K562 (cell line): ENCODE results near the gene C19orf12.

Experiments used
- CEBPB ChIP-seq: fragments of 450-650 bp; IDR thresholded peaks from 2 replicates; pipeline ENCODE4 v1.6.1; 2016; ENCODE audit warnings: missing genetic modification characterization, missing compliant biosample characterization
- HNRNPL ChIP-seq: fragments of 200-400 bp; formaldehyde crosslinking; IDR thresholded peaks from 2 replicates; pipeline ENCODE4 v1.6.1; 2017; ENCODE audit warnings: low read depth, mild to moderate bottlenecking, low read length
- KDM1A ChIP-seq, 2 experiments: fragments of 450-650 bp; IDR thresholded peaks; 2 replicates each; pipeline ENCODE4 v1.6.1; 2016; ENCODE audit warnings: mild to moderate bottlenecking in 2 of 2
- MTA1 ChIP-seq: fragments of 450-650 bp; IDR thresholded peaks from 2 replicates; pipeline ENCODE4 v1.6.1; 2017; ENCODE audit warnings: borderline replicate concordance
- NCOA4 ChIP-seq: fragments of 450-650 bp; IDR thresholded peaks from 2 replicates; pipeline ENCODE4 v1.6.1; 2018; ENCODE audit warnings: mild to moderate bottlenecking; ENCODE audit not compliant: partially characterized antibody
- POLR2A ChIP-seq: fragments of 450-650 bp; conservative IDR thresholded peaks from 2 replicates; pipeline ENCODE4 v1.6.1; 2016
- RBBP5 ChIP-seq: fragments of 200-600 bp; sonication (generic); IDR thresholded peaks from 2 replicates; pipeline ENCODE4 v1.6.1; 2012; ENCODE audit warnings: borderline replicate concordance, mild to moderate bottlenecking, low read length, control low read depth, inconsistent platforms; ENCODE audit not compliant: insufficient read depth, poor library complexity, severe bottlenecking
- YBX1 ChIP-seq: fragments of 450-650 bp; IDR thresholded peaks from 2 replicates; pipeline ENCODE4 v1.7.1; 2016; ENCODE audit warnings: mild to moderate bottlenecking
- ZFP30 ChIP-seq: fragments of 250-450 bp; sonication (Bioruptor Pico); IDR thresholded peaks from 2 replicates; pipeline ENCODE4 v1.8.0; 2022; ENCODE audit warnings: moderate library complexity, mild to moderate bottlenecking, inconsistent platforms, borderline replicate concordance
- ZNF133 ChIP-seq: fragments of 250-450 bp; sonication (Bioruptor Pico); IDR thresholded peaks from 2 replicates; pipeline ENCODE4 v1.4.0; 2020; ENCODE audit warnings: mild to moderate bottlenecking
- TF ChIP-seq, protein P1 (sequence below): fragments of 450-650 bp; formaldehyde crosslinking; IDR thresholded peaks from 2 replicates; pipeline ENCODE4 v1.4.0; 2022; ENCODE audit warnings: missing genetic modification characterization

DNA sequence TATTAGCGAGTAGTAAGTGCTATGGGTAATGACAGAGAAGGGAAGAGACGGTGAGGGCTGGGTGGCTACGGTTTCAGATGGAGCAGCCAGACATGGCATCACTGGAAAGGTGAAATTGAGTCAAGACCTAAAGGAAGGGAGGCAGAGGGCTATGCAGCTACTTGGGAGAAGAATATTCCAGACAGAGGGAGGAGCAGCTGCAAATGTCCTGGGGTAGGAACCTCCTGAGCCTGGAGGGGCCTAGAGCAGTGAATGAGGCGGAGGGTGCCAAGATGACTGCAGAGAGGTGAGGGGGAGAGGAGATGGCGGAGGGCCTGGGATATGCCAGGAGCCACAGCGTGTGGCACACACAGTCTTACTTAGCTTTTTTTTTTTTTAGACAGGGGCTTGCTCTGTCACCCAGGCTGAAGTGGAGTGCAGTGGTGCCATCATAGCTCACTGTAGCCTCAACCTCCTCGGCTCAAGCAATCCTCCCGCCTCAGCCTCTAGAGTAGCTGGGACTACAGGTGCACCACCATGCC lies 28.7 kb downstream of the C19orf12 start:
- TF ChIP-seq KDM1A (IDR thresholded peaks at IDR 0.05) (no peak), NCOA4 (no peak), POLR2A (no peak), HNRNPL (no peak), ZNF133 (CRISPR knock-in tag) (no peak), MTA1 (no peak), RBBP5 (no peak), ZFP30 (CRISPR knock-in tag) (no peak), CEBPB (no peak), YBX1 (no peak)
- TF ChIP-seq, protein P1, sequence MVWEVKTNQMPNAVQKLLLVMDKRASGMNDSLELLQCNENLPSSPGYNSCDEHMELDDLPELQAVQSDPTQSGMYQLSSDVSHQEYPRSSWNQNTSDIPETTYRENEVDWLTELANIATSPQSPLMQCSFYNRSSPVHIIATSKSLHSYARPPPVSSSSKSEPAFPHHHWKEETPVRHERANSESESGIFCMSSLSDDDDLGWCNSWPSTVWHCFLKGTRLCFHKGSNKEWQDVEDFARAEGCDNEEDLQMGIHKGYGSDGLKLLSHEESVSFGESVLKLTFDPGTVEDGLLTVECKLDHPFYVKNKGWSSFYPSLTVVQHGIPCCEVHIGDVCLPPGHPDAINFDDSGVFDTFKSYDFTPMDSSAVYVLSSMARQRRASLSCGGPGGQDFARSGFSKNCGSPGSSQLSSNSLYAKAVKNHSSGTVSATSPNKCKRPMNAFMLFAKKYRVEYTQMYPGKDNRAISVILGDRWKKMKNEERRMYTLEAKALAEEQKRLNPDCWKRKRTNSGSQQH (CRISPR knock-in tag), result no peak
